ENCODE measurements around the gene RCN1.

DNA sequence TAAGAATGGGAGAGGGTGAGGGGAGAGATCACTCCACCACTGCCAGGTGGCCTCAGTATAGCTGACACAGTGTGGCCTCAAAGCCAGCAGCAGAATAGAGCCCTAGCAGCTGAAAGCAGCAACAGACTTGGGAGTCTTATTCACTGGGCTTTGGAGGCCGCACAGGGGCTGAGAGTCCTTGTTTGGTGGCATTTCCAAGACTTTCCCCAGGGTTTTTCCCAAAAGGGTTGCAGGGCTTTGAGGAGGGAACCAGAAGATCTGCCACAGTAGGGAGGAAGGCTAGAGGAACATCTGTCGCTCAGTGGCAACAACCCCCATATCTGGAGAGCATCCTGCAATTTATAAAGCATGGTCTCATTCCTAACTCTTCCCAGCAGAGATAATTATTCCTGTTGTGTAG lies 35.0 kb upstream of the RCN1 start:
- TF ChIP-seq NR2C2 (CRISPR knock-in tag; IDR thresholded peaks at IDR 0.05) (no peak), NR2C2 (tag; IDR thresholded peaks at IDR 0.05) (no peak), POU5F1 (IDR thresholded peaks at IDR 0.05; ENCODE audit: borderline replicate concordance, low read depth, low read length, partially characterized antibody) (no peak), POLR2A (conservative IDR thresholded peaks at IDR 0.05) (no peak), POLR2G (IDR thresholded peaks at IDR 0.05; ENCODE audit: low read depth, low read length) (no peak), KLF16 (IDR thresholded peaks at IDR 0.05) (no peak), ZNF232 (CRISPR knock-in tag; IDR thresholded peaks at IDR 0.05) (no peak), ZNF24 (IDR thresholded peaks at IDR 0.05) (no peak), MEIS2 (IDR thresholded peaks at IDR 0.05; ENCODE audit: partially characterized antibody) (no peak)
- TF ChIP-seq, protein P1, sequence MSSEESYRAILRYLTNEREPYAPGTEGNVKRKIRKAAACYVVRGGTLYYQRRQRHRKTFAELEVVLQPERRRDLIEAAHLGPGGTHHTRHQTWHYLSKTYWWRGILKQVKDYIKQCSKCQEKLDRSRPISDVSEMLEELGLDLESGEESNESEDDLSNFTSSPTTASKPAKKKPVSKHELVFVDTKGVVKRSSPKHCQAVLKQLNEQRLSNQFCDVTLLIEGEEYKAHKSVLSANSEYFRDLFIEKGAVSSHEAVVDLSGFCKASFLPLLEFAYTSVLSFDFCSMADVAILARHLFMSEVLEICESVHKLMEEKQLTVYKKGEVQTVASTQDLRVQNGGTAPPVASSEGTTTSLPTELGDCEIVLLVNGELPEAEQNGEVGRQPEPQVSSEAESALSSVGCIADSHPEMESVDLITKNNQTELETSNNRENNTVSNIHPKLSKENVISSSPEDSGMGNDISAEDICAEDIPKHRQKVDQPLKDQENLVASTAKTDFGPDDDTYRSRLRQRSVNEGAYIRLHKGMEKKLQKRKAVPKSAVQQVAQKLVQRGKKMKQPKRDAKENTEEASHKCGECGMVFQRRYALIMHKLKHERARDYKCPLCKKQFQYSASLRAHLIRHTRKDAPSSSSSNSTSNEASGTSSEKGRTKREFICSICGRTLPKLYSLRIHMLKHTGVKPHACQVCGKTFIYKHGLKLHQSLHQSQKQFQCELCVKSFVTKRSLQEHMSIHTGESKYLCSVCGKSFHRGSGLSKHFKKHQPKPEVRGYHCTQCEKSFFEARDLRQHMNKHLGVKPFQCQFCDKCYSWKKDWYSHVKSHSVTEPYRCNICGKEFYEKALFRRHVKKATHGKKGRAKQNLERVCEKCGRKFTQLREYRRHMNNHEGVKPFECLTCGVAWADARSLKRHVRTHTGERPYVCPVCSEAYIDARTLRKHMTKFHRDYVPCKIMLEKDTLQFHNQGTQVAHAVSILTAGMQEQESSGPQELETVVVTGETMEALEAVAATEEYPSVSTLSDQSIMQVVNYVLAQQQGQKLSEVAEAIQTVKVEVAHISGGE (CRISPR knock-in tag; IDR thresholded peaks at IDR 0.05): no peak
- TF ChIP-seq, protein P2, sequence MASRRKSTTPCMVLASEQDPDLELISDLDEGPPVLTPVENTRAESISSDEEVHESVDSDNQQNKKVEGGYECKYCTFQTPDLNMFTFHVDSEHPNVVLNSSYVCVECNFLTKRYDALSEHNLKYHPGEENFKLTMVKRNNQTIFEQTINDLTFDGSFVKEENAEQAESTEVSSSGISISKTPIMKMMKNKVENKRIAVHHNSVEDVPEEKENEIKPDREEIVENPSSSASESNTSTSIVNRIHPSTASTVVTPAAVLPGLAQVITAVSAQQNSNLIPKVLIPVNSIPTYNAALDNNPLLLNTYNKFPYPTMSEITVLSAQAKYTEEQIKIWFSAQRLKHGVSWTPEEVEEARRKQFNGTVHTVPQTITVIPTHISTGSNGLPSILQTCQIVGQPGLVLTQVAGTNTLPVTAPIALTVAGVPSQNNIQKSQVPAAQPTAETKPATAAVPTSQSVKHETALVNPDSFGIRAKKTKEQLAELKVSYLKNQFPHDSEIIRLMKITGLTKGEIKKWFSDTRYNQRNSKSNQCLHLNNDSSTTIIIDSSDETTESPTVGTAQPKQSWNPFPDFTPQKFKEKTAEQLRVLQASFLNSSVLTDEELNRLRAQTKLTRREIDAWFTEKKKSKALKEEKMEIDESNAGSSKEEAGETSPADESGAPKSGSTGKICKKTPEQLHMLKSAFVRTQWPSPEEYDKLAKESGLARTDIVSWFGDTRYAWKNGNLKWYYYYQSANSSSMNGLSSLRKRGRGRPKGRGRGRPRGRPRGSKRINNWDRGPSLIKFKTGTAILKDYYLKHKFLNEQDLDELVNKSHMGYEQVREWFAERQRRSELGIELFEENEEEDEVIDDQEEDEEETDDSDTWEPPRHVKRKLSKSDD (conservative IDR thresholded peaks at IDR 0.05; ENCODE audit: low read length): no peak
